SK-N-SH (cell line): ENCODE measurements around the gene NTNG1. TPM values are rescaled to one million over a fixed set of nuclear protein-coding genes. Genes with fewer than 3 reads are reported as not detected.

Experiments used
- CTCF ChIA-PET: fragments of 300-600, 350-600 bp; formaldehyde crosslinking; extraction: SDS; loops from one replicate; lab custom pipeline; 2021; lab: Yijun Ruan, JAX
- POLR2A ChIA-PET: fragments of 350-600 bp; sonication (Branson Sonifier 250); formaldehyde crosslinking; extraction: SDS; loops from one replicate; lab custom pipeline; 2020; ENCODE audit warnings: antibody characterized with exemption, inconsistent platforms; lab: Yijun Ruan, JAX
- DNase-seq: peaks from one replicate; pipeline ENCODE4 v3.0.0; 2012
- H2AFZ ChIP-seq: fragments of 200-600 bp; sonication (generic); 2 replicates; pipeline ENCODE4 v1.8.1; 2016; ENCODE audit warnings: antibody characterized with exemption, mild to moderate bottlenecking, low read depth
- H3F3A ChIP-seq: fragments of 200-600 bp; sonication (generic); replicated peaks from 2 replicates; pipeline ENCODE3; 2016; ENCODE audit warnings: antibody characterized with exemption, mild to moderate bottlenecking; ENCODE audit not compliant: insufficient read depth
- H3K27ac ChIP-seq, 2 experiments: fragments of 200-500 bp in 1 of 2; fragments of 200-600 bp in 1 of 2; sonication (Bioruptor generic) in 1 of 2; sonication (generic), shearing (Covaris generic) in 1 of 2; 2 replicates each; pipeline versions ENCODE4 v1.5.1 to v1.6.1; 2014 to 2016; ENCODE audit warnings: low read depth in 2 of 2, inconsistent platforms in 1 of 2, low read length in 1 of 2, mild to moderate bottlenecking in 1 of 2, mixed read lengths in 1 of 2
- H3K27me3 ChIP-seq: fragments of 200-600 bp; sonication (generic), shearing (Covaris generic); 2 replicates; pipeline ENCODE4 v1.6.1; 2016; ENCODE audit warnings: mixed run types; ENCODE audit not compliant: insufficient read depth
- H3K36me3 ChIP-seq, 2 experiments: fragments of 200-500 bp in 1 of 2; fragments of 200-600 bp in 1 of 2; sonication (Bioruptor generic) in 1 of 2; sonication (generic) in 1 of 2; replicated peaks in 1 of 2; 2 replicates each; pipeline versions ENCODE3 to v1.5.1; 2014 to 2016; ENCODE audit warnings: low read length in 1 of 2, mild to moderate bottlenecking in 1 of 2; ENCODE audit not compliant: insufficient read depth in 2 of 2, control insufficient read depth in 1 of 2
- H3K4me1 ChIP-seq, 2 experiments: fragments of 200-500 bp in 1 of 2; fragments of 200-600 bp in 1 of 2; sonication (Bioruptor generic) in 1 of 2; sonication (generic), shearing (Covaris generic) in 1 of 2; 2 replicates each; pipeline versions ENCODE4 v1.5.1 to v1.6.1; 2014 to 2016; ENCODE audit warnings: low read depth in 1 of 2, low read length in 1 of 2, mixed run types in 1 of 2; ENCODE audit not compliant: insufficient read depth in 2 of 2, control insufficient read depth in 1 of 2
- H3K4me2 ChIP-seq: fragments of 200-600 bp; sonication (generic), shearing (Covaris generic); 2 replicates; pipeline ENCODE4 v1.6.1; 2017; ENCODE audit warnings: mixed run types
- H3K4me3 ChIP-seq, 2 experiments: fragments of 200-500 bp in 1 of 2; fragments of 200-600 bp in 1 of 2; sonication (Bioruptor generic) in 1 of 2; sonication (generic), shearing (Covaris generic) in 1 of 2; 2 replicates each; pipeline versions ENCODE4 v1.5.1 to v1.8.1; 2014 to 2016; ENCODE audit warnings: low read depth in 2 of 2, inconsistent platforms in 1 of 2, low read length in 1 of 2, mild to moderate bottlenecking in 1 of 2, mixed read lengths in 1 of 2, moderate library complexity in 1 of 2
- H3K79me2 ChIP-seq: fragments of 200-600 bp; sonication (generic); 2 replicates; pipeline ENCODE4 v1.8.1; 2017; ENCODE audit warnings: mild to moderate bottlenecking; ENCODE audit not compliant: insufficient read depth
- H3K9ac ChIP-seq: fragments of 200-600 bp; sonication (generic); 2 replicates; pipeline ENCODE4 v1.6.1; 2017; ENCODE audit warnings: mixed run types
- H3K9me2 ChIP-seq: fragments of 200-600 bp; sonication (generic); 2 replicates; pipeline ENCODE4 v1.6.1; 2017; ENCODE audit warnings: mixed run types
- H3K9me3 ChIP-seq: fragments of 200-600 bp; sonication (generic); 2 replicates; pipeline ENCODE4 v1.6.1; 2017; ENCODE audit warnings: mixed run types, mild to moderate bottlenecking, moderate library complexity
- H4K20me1 ChIP-seq: fragments of 200-600 bp; sonication (generic); 2 replicates; pipeline ENCODE4 v1.6.1; 2017; ENCODE audit warnings: mild to moderate bottlenecking, mixed run types; ENCODE audit not compliant: insufficient read depth
- EP300 ChIP-seq, 2 experiments: IDR thresholded peaks; 2 replicates each; pipeline versions ENCODE4 v1.4.0 to v1.6.1; 2012; ENCODE audit warnings: borderline replicate concordance in 1 of 2, low read depth in 1 of 2, low read length in 1 of 2
- FOSL2 ChIP-seq: IDR thresholded peaks from 2 replicates; pipeline ENCODE4 v1.4.0; 2012; ENCODE audit warnings: low read depth, mild to moderate bottlenecking, moderate library complexity, borderline replicate concordance
- FOXM1 ChIP-seq: IDR thresholded peaks from 2 replicates; pipeline ENCODE4 v1.4.0; 2012; ENCODE audit warnings: low read depth, mild to moderate bottlenecking
- NRF1 ChIP-seq: IDR thresholded peaks from 2 replicates; pipeline ENCODE4 v1.6.1; 2012; ENCODE audit warnings: low read depth, mild to moderate bottlenecking, low read length
- PBX3 ChIP-seq: IDR thresholded peaks from 2 replicates; pipeline ENCODE4; 2012
- TEAD4 ChIP-seq: IDR thresholded peaks from 2 replicates; pipeline ENCODE4 v1.4.0; 2012; ENCODE audit warnings: mild to moderate bottlenecking, borderline replicate concordance; ENCODE audit not compliant: insufficient read depth
- YY1 ChIP-seq: IDR thresholded peaks from 2 replicates; pipeline ENCODE4 v1.4.0; 2012; ENCODE audit warnings: low read depth, mild to moderate bottlenecking
- WGBS: methylation state at CpG from one replicate; pipeline ENCODE4 v1.1.6; 2017; ENCODE audit warnings: low lambda C conversion rate; 5-methylcytosine and 5-hydroxymethylcytosine counted together
- polyA plus RNA-seq, 3 experiments: library from polyadenylated mRNA; depleted of rRNA; stranded (reverse); fragments of >200 nt; gene quantifications; 2 replicates each; pipeline ENCODE4 v1.2.3, GENCODE V29; 2012
- TF ChIP-seq, protein P1 (sequence below): IDR thresholded peaks from 2 replicates; pipeline ENCODE4 v1.6.1; 2012; ENCODE audit warnings: mild to moderate bottlenecking, low read depth, low read length, moderate library complexity

NTNG1 gene
- polyA plus RNA-seq, 1 of the 3 experiments (the other 2 are of a cell fraction) = 0.03 TPM

- Histone ChIP-seq H4K20me1 (no peaks in the 10 kb centered on the region), H3K27ac (no peak overlapping the region), H3K9ac (no peak overlapping the region), H3K27me3 (no peaks in the 10 kb centered on the region), H3K4me2 (no peak overlapping the region), H3K79me2 (no peaks in the 10 kb centered on the region), H3K4me3 (no peak overlapping the region), H3F3A (no peaks in the 10 kb centered on the region), H3K36me3 (no peaks in the 10 kb centered on the region), H3K4me1 (peaks cover 0 to 3% of the 10 kb centered on the region in 2 experiments; a peak in 3 of 4 replicates), H3K9me2 (no peaks in the 10 kb centered on the region), H2AFZ (no peak overlapping the region), H3K9me3 (no peaks in the 10 kb centered on the region)
- 65% methylated on average over 6 of the region's 6 CpGs for WGBS
- DNase-seq = no peak
- TF ChIP-seq FOSL2 (no peak), TEAD4 (no peak), NRF1 (no peak), EP300 (IDR thresholded peaks at IDR 0.05; ENCODE audit: borderline replicate concordance in 1 of 2, low read depth in 1 of 2, low read length in 1 of 2) (no peak)
- POLR2A ChIA-PET = no interaction called here
- CTCF ChIA-PET = interaction anchor here (1.0 kb wide), 1 partner anchor 381 kb away, joined by 5 read pairs; no protein-coding TSS in a partner anchor
Observed at GRCh38 chr1:107147843-107148242, 7.0 kb downstream of the NTNG1 start.

DNA sequence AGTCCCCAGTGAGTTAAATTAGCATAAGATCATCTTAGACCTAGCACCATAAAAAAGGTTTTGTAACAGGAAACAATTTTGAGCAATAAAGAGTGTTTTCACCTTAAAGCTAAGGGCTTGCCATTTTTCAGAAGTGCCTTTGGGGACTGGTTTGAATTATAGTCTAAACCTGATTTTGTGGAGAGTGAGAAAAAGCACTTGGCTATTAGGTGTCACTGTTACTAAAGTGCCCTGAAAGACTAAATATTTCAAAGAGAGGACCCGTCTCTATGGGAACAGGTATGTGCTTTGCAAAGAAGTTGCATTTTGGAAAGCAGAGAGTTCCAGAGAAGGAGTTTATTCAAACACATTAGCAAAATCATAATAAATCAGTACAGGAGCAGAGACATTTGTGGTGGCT, 9.1 kb downstream of the NTNG1 start:
- POLR2A ChIA-PET = no interaction called here
- no peaks in the 10 kb centered on the region for H3K27me3 ChIP-seq
- H2AFZ ChIP-seq = no peak overlapping the region
- no peaks in the 10 kb centered on the region for H3K9me2 ChIP-seq
- H3K79me2 ChIP-seq = no peaks in the 10 kb centered on the region
- no peaks in the 10 kb centered on the region for H3K36me3 ChIP-seq
- H3K27ac ChIP-seq = no peak overlapping the region
- no peaks in the 10 kb centered on the region for H4K20me1 ChIP-seq
- no peak overlapping the region for H3K9ac ChIP-seq
- peaks cover 0 to 3% of the 10 kb centered on the region in 2 experiments; a peak in 3 of 4 replicates for H3K4me1 ChIP-seq
- 29% methylated on average over 1 of the region's 1 CpG for WGBS
- CTCF ChIA-PET = interaction anchor here (0.6 to 3.0 kb wide), 3 partner anchors 8 to 1356 kb away, joined by 3 to 14 read pairs (median 4); no protein-coding TSS in a partner anchor
- no peak for DNase-seq
- no peaks in the 10 kb centered on the region for H3F3A ChIP-seq
- TF ChIP-seq, protein P1, sequence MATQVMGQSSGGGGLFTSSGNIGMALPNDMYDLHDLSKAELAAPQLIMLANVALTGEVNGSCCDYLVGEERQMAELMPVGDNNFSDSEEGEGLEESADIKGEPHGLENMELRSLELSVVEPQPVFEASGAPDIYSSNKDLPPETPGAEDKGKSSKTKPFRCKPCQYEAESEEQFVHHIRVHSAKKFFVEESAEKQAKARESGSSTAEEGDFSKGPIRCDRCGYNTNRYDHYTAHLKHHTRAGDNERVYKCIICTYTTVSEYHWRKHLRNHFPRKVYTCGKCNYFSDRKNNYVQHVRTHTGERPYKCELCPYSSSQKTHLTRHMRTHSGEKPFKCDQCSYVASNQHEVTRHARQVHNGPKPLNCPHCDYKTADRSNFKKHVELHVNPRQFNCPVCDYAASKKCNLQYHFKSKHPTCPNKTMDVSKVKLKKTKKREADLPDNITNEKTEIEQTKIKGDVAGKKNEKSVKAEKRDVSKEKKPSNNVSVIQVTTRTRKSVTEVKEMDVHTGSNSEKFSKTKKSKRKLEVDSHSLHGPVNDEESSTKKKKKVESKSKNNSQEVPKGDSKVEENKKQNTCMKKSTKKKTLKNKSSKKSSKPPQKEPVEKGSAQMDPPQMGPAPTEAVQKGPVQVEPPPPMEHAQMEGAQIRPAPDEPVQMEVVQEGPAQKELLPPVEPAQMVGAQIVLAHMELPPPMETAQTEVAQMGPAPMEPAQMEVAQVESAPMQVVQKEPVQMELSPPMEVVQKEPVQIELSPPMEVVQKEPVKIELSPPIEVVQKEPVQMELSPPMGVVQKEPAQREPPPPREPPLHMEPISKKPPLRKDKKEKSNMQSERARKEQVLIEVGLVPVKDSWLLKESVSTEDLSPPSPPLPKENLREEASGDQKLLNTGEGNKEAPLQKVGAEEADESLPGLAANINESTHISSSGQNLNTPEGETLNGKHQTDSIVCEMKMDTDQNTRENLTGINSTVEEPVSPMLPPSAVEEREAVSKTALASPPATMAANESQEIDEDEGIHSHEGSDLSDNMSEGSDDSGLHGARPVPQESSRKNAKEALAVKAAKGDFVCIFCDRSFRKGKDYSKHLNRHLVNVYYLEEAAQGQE = no peak
- no peak for TF ChIP-seq FOXM1
- no peak for TF ChIP-seq YY1
- TF ChIP-seq PBX3 = no peak
- TF ChIP-seq EP300 (IDR thresholded peaks at IDR 0.05; ENCODE audit: borderline replicate concordance in 1 of 2, low read depth in 1 of 2, low read length in 1 of 2) = no peak
- no peak overlapping the region for H3K4me3 ChIP-seq
- H3K4me2 ChIP-seq = no peak overlapping the region
- no peaks in the 10 kb centered on the region for H3K9me3 ChIP-seq
